ENCODE data around the gene SLC2A4. TPM values are rescaled to one million over a fixed set of nuclear protein-coding genes. Genes with fewer than 3 reads are reported as not detected.

The SLC2A4 gene
- total and polyA plus RNA-seq, 2 donors (not counting 1 experiment from before 2014, with no cell fraction given): under 0.01 to 0.19 TPM

- H3K4me3 ChIP-seq (replicated peaks in 1 of 4; ENCODE audit: control extremely low read depth in 1 of 4, insufficient read depth in 1 of 4, low read depth in 3 of 4, low read length in 4 of 4): peak overlapping the region; percentile 73 to 98 (median 93)
Measured at GRCh38 chr17:7308625-7309433, 27.3 kb downstream of the SLC2A4 start.

GRCh38 chr17:7309628-7310027, 28.1 kb downstream of the SLC2A4 start:
- H3K36me3 ChIP-seq (ENCODE audit: control insufficient read depth, insufficient read depth, low read length): peaks cover 27% of the 10 kb centered on the region
- peaks cover 49% of the 10 kb centered on the region for H3K79me2 ChIP-seq (ENCODE audit: control insufficient read depth, insufficient read depth, low read length)
- H3K4me3 ChIP-seq (replicated peaks in 1 of 4; ENCODE audit: control extremely low read depth in 1 of 4, insufficient read depth in 1 of 4, low read depth in 3 of 4, low read length in 4 of 4): peak overlapping the region in 2 of 4 experiments; percentile 73 to 91
- TF ChIP-seq CTCF (conservative IDR thresholded peaks at IDR 0.05 in 1 of 2, IDR thresholded peaks at IDR 0.05 in 1 of 2; ENCODE audit: low read depth in 1 of 2, low read length in 2 of 2) (no peak), EZH2 (IDR thresholded peaks at IDR 0.05; ENCODE audit: low read length, missing control alignments) (no peak)
- no peak for DNase-seq (ENCODE audit: low read depth in 2 of 2)
- H4K20me1 ChIP-seq (ENCODE audit: control insufficient read depth, extremely low read depth, insufficient read depth, low read length): no peaks in the 10 kb centered on the region
- no peaks in the 10 kb centered on the region for H3K27me3 ChIP-seq (ENCODE audit: control insufficient read depth, insufficient read depth, low read length)
- peaks cover 5% of the 10 kb centered on the region for H3K4me1 ChIP-seq (ENCODE audit: control insufficient read depth, extremely low read depth, insufficient read depth, low read length)
- H3K9ac ChIP-seq (ENCODE audit: insufficient read depth, low read length): no peak overlapping the region
- no peak overlapping the region for H3K27ac ChIP-seq (ENCODE audit: insufficient read depth, low read length)
- peak overlapping the region; percentile 74 for H3K4me2 ChIP-seq (ENCODE audit: extremely low read depth, insufficient read depth, low read length)
- H2AFZ ChIP-seq (ENCODE audit: low read length): no peak overlapping the region
- no peaks in the 10 kb centered on the region for H3K9me3 ChIP-seq (ENCODE audit: control insufficient read depth, insufficient read depth, low read depth, low read length)

More at GRCh38 chr17:7308625-7309433, 27.3 kb downstream of the SLC2A4 start:
- Histone ChIP-seq H3K27ac (ENCODE audit: insufficient read depth, low read length) (peak overlapping the region; percentile 95), H4K20me1 (ENCODE audit: control insufficient read depth, extremely low read depth, insufficient read depth, low read length) (no peaks in the 10 kb centered on the region), H3K4me2 (ENCODE audit: extremely low read depth, insufficient read depth, low read length) (peak overlapping the region; percentile 74), H3K9ac (ENCODE audit: insufficient read depth, low read length) (peak overlapping the region; percentile 91), H3K36me3 (ENCODE audit: control insufficient read depth, insufficient read depth, low read length) (peaks cover 26% of the 10 kb centered on the region), H3K27me3 (ENCODE audit: control insufficient read depth, insufficient read depth, low read length) (no peaks in the 10 kb centered on the region), H3K4me1 (ENCODE audit: control insufficient read depth, extremely low read depth, insufficient read depth, low read length) (peaks cover 5% of the 10 kb centered on the region), H3K79me2 (ENCODE audit: control insufficient read depth, insufficient read depth, low read length) (peaks cover 49% of the 10 kb centered on the region), H2AFZ (ENCODE audit: low read length) (no peak overlapping the region), H3K9me3 (ENCODE audit: control insufficient read depth, insufficient read depth, low read depth, low read length) (no peaks in the 10 kb centered on the region)
- DNase-seq (ENCODE audit: low read depth in 2 of 2): peak; percentile 80 to 83
- TF ChIP-seq EZH2 (IDR thresholded peaks at IDR 0.05; ENCODE audit: low read length, missing control alignments) (no peak), CTCF (conservative IDR thresholded peaks at IDR 0.05 in 1 of 2, IDR thresholded peaks at IDR 0.05 in 1 of 2; ENCODE audit: low read depth in 1 of 2, low read length in 2 of 2) (no peak)

- no peak for DNase-seq (ENCODE audit: low read depth in 2 of 2)
- Histone ChIP-seq H3K4me3 (replicated peaks in 1 of 4; ENCODE audit: control extremely low read depth in 1 of 4, insufficient read depth in 1 of 4, low read depth in 3 of 4, low read length in 4 of 4) (no peak overlapping the region), H3K9ac (ENCODE audit: insufficient read depth, low read length) (no peak overlapping the region), H4K20me1 (ENCODE audit: control insufficient read depth, extremely low read depth, insufficient read depth, low read length) (no peaks in the 10 kb centered on the region), H3K4me2 (ENCODE audit: extremely low read depth, insufficient read depth, low read length) (no peak overlapping the region), H3K36me3 (ENCODE audit: control insufficient read depth, insufficient read depth, low read length) (peaks cover 31% of the 10 kb centered on the region), H3K27ac (ENCODE audit: insufficient read depth, low read length) (no peak overlapping the region), H3K4me1 (ENCODE audit: control insufficient read depth, extremely low read depth, insufficient read depth, low read length) (peaks cover 8% of the 10 kb centered on the region), H3K79me2 (ENCODE audit: control insufficient read depth, insufficient read depth, low read length) (peaks cover 49% of the 10 kb centered on the region), H3K27me3 (ENCODE audit: control insufficient read depth, insufficient read depth, low read length) (no peaks in the 10 kb centered on the region), H2AFZ (ENCODE audit: low read length) (no peak overlapping the region), H3K9me3 (ENCODE audit: control insufficient read depth, insufficient read depth, low read depth, low read length) (no peaks in the 10 kb centered on the region)
- TF ChIP-seq EZH2 (IDR thresholded peaks at IDR 0.05; ENCODE audit: low read length, missing control alignments) (no peak), CTCF (conservative IDR thresholded peaks at IDR 0.05 in 1 of 2, IDR thresholded peaks at IDR 0.05 in 1 of 2; ENCODE audit: low read depth in 1 of 2, low read length in 2 of 2) (no peak)
Measured at GRCh38 chr17:7311110-7311705, 29.7 kb downstream of the SLC2A4 start.
